Motor neuron (in vitro differentiated cells): ENCODE data around the gene CDH19. TPM values are rescaled to one million over a fixed set of nuclear protein-coding genes. Genes with fewer than 3 reads are reported as not detected.
A peak's percentile ranks its signal among the peaks of the same experiment; 100 is the strongest.

Source experiments
- ATAC-seq, 8 experiments: fragments of 200-7000 bp; cut with Tn5 transposase; replicated peaks in 6 of 8; 2 replicates each; pipeline ENCODE4 v1.8.0; 2021; ENCODE audit warnings: mild to moderate bottlenecking in 8 of 8, moderate library complexity in 8 of 8
- H3K27ac ChIP-seq, 2 donors: fragments of 250-450 bp; sonication (Bioruptor Pico); 2 replicates each; pipeline ENCODE4 v1.9.0; 2021; ENCODE audit warnings: antibody characterized with exemption in 2 of 2, mild to moderate bottlenecking in 2 of 2, moderate library complexity in 1 of 2
- H3K4me1 ChIP-seq, 2 donors: fragments of 250-450 bp; sonication (Bioruptor Pico); replicated peaks in 1 of 2; 2 replicates each; pipeline ENCODE4 v1.6.1; 2021; ENCODE audit warnings: antibody characterized with exemption in 2 of 2, mild to moderate bottlenecking in 2 of 2, moderate library complexity in 1 of 2
- H3K4me3 ChIP-seq, 5 donors: fragments of 250-450 bp; sonication (Bioruptor Pico); 2 replicates each; pipeline ENCODE4 v1.9.0; 2021; ENCODE audit warnings: antibody characterized with exemption in 5 of 5, mild to moderate bottlenecking in 5 of 5, moderate library complexity in 4 of 5
- WGBS, 10 experiments: fragments of 450-650 bp; shearing (Covaris generic); methylation state at CpG; one replicate each; pipeline ENCODE4 v1.0.0; 2022; 5-methylcytosine and 5-hydroxymethylcytosine counted together
- in situ Hi-C, 9 experiments: fragments of 400-800 bp; cut with MboI; loops; one replicate each; pipeline ENCODE4 v1.15.0; 2021; ENCODE audit warnings: low sequenced_read_pairs in 9 of 9, low pct_unique_long_range_greater_than_20kb in 2 of 9; ENCODE audit not compliant: unreplicated experiment in 9 of 9
- total RNA-seq, 8 experiments: library from RNA; unstranded; fragments of 300-600 nt; gene quantifications; 2 replicates each; pipeline versions ENCODE4 v1.2.3 to v1.2.4, GENCODE V29; 2022

The CDH19 gene
- total RNA-seq, 8 experiments from 2014 or later = 0.05 to 3.4 (median 0.07) TPM; not detected in 1

DNA sequence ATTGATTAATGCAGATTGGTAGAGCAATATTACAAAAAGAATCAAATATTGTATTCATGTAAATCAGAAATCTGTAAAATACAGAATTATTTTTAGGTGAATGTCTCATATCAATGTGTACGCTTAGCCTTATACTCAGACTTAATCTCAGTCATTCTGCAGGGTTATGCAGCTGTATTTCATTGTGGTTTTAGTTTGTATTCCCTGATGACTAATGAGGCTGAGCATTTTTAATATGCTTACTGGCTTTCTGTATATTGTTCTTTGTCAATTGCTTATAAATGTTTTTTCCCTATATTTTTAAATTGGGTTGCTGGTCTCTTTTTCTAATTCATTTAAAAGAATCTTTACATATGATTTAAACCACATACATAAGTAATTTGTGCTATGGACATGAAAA lies 50.1 kb downstream of the CDH19 start:
- Histone ChIP-seq H3K4me3 (no peak overlapping the region), H3K27ac (no peak overlapping the region), H3K4me1 (no peaks in the 10 kb centered on the region)
- 11 to 100% (median 83%) methylated on average over 1 of the region's 1 CpG; no CpG with 5 or more reads in 3 of the 10 experiments for WGBS, 10 experiments
- ATAC-seq = no peak
- in situ Hi-C loops = no loop called here

DNA sequence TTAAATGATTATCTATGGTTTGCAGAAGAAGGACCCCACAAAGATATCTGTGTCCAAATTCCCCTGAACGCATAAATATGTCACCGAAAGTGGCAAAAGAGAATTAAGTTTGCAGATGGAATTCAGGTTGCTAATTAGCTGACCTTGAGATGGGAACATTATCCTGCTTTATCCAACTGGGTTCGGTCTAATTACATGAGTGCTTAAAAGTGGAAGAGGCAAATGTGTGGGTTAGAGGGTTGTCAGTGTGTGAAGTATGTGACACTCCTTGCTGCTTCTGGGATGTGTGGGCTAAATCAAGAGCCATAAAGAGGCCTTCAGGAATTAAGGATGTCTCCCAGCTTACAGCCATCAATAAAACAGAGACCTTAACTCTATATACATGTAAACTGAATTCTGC lies 53.5 kb downstream of the CDH19 start:
- in situ Hi-C loops = no loop called here
- WGBS, 10 experiments = 11 to 100% (median 71%) methylated on average over 2 to 3 of the region's 3 CpGs; no CpG with 5 or more reads in 2 of the 10 experiments
- ATAC-seq = peak in 2 of 8 experiments; percentile 11 to 37
- H3K4me3 ChIP-seq = no peak overlapping the region
- H3K4me1 ChIP-seq = no peaks in the 10 kb centered on the region
- H3K27ac ChIP-seq = no peak overlapping the region

DNA sequence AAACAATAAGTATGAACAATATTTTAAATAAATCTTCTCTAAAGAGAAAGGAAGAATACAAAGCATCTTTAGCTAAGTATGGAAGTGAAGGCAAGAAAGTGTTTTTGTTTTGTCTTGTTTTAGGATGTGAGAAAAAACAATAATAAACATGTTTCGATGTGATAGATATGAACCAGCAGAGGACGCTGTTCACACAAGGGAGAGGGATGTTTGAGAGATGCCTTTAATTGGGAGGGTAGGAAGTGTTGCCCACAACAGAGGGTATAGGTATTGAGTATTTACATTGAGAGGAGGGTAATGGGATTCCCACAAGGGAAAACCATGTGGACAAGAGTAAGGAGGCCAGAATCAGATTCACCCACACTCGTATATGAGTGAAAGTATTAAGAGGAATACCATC lies 55.1 kb downstream of the CDH19 start:
- H3K4me3 ChIP-seq = no peak overlapping the region
- no peaks in the 10 kb centered on the region for H3K4me1 ChIP-seq
- WGBS, 10 experiments = 33 to 86% (median 50%) methylated on average over 1 to 3 of the region's 3 CpGs
- no peak for ATAC-seq
- H3K27ac ChIP-seq = no peak overlapping the region
- in situ Hi-C loops = no loop called here

DNA sequence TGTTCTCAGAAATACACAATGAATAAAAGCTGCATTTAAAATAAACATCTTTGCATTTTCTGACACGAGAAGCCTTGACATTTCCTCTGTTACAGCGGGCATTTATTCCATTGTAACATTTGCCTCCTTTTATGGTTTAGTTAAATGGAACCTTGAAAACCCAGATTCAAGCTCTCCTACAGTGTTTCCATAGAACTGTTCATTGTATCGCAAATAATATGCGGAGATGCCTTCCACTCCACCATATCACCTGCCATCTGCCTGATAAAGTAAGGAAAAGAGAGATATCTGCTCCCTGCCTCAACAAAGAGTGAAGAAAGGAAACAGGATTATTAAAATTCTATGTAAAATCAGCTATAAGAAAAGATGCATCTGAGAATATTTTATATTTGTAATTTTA lies 69.8 kb downstream of the CDH19 start:
- 10 to 57% (median 44%) methylated on average over 2 to 4 of the region's 4 CpGs for WGBS, 10 experiments
- Histone ChIP-seq H3K4me3 (no peak overlapping the region), H3K4me1 (no peaks in the 10 kb centered on the region), H3K27ac (no peak overlapping the region)
- ATAC-seq = peak in 1 of 8 experiments; percentile 26
- in situ Hi-C loops = no loop called here

DNA sequence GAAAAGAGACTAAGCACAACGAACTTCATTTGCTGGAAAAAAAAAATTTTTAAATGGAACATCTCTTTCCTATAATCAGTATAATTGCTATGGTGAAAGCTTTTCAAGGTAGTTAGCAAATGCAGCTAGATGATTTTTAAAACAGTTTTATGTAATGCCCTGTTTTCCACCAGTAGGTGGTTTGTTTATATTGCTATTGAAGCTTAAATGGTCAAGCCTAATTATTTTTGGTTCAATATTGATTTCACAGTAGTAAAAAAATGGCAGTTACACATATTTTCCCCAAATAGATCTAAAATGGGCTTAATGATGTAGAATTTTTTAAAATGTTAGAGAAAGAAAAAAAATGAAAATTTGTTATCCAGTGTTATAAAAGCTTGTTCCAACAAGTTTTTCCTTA lies 70.2 kb downstream of the CDH19 start:
- ATAC-seq = no peak
- no peaks in the 10 kb centered on the region for H3K4me1 ChIP-seq
- no peak overlapping the region for H3K27ac ChIP-seq
- 11 to 100% (median 72%) methylated on average over 1 of the region's 1 CpG; no CpG with 5 or more reads in 2 of the 10 experiments for WGBS, 10 experiments
- in situ Hi-C loops = no loop called here
- H3K4me3 ChIP-seq = no peak overlapping the region

DNA sequence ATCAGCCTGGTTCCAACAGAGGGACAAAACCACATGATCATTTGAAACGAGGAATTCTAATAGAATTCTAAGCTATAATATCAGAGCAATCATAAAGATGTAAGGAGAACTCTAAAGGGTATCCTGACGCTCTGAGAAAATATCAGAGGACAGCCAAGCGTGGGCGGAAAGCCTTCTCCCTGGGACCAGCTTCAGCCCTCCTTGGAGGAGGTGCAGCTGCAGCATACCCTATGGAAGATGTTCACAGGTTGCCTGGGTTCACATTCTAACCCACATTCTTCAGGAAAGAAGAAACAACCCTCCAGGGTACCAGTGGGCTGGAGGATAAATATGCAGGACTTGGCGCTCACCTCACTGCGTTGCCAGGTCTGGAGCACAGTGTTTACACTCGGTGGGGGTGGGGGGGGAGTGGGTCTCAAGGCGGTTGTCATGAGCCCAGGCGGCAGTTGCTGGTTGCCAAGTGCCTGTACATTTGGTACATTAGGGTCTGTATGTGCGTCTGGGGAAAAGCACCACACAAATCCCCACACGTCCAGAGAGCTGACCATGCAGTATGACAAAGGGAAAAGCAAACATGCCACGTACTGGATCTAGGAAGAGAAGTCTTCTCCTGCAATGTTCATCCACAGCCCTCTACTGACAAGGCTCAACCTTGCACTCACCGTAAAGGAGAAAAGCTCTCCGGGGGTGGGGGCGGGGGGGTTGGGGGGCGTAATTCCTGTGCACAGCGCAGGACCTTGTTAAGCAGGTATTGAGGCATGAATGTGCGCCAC lies 80.5 kb downstream of the CDH19 start:
- WGBS, 10 experiments = 0 to 100% (median 70%) methylated on average over 1 to 8 of the region's 18 CpGs
- in situ Hi-C loops = no loop called here
- ATAC-seq = peak in 1 of 8 experiments; percentile 45
- Histone ChIP-seq H3K27ac (no peak overlapping the region), H3K4me3 (no peak overlapping the region), H3K4me1 (no peaks in the 10 kb centered on the region)

DNA sequence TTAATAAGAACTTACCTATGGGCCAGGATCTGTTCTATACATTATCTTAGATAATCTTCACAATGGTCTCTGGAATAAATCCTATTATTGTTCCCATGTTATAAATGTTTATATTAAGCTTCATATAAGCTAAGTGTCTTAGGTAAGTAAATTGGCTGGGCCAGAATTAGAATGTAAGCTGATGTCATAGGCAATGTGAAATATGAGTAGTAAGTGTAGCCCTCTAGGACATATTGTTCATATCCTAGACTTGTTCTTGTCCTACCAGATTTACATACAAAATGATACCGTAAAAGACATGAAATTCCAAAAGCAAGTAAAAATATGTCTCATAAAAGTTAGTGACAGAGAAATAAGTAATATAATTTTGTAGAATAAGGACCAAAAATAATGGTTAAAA lies 89.9 kb downstream of the CDH19 start:
- H3K4me3 ChIP-seq = no peak overlapping the region
- no peaks in the 10 kb centered on the region for H3K4me1 ChIP-seq
- ATAC-seq = no peak
- no peak overlapping the region for H3K27ac ChIP-seq
- in situ Hi-C loops = no loop called here
- WGBS, 10 experiments = 7 to 100% (median 57%) methylated on average over 1 of the region's 1 CpG; no CpG with 5 or more reads in 1 of the 10 experiments

DNA sequence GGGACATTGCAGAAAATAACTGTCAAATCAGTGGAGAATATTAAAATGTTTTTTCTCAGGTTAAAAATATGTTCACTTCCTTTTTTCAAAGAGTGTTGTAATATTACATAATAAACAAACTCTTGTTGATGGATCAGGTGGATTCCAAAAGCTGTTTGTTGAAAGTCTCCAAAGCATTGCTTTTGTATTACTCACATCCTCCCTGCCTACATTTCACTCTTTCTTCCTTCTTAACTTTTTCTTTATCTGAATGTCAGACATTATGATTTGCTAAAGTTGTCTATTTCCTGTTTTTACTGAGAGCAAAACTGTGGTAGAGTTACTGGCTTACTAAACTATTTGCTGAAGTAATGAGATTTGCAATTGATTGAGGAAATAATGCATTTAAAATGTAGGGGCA lies 92.1 kb downstream of the CDH19 start:
- in situ Hi-C loops = no loop called here
- Histone ChIP-seq H3K27ac (no peak overlapping the region), H3K4me1 (no peaks in the 10 kb centered on the region), H3K4me3 (no peak overlapping the region)
- no peak for ATAC-seq

DNA sequence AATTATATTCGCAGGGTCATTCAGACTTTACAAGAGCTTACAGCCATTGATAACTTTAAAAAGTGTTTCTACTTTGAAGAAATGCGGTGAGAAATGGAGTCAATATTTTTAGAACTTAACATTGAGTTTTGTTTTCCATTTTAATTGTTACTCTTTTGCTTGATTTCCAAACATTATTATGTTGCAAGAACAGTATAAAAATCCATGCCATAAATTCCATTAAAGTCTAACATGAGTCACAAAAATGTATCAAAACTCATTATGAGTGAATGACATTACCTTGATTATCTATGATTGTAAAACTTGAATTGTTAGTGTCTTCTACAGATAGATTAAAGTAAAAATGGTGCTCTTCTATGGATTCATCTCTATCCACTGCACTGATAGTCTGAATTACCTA lies 92.6 kb downstream of the CDH19 start:
- ATAC-seq = no peak
- in situ Hi-C loops = no loop called here
- H3K4me3 ChIP-seq = no peak overlapping the region
- H3K4me1 ChIP-seq = no peaks in the 10 kb centered on the region
- no peak overlapping the region for H3K27ac ChIP-seq
- WGBS, 10 experiments = 0 to 100% (median 55%) methylated on average over 1 to 2 of the region's 2 CpGs; no CpG with 5 or more reads in 2 of the 10 experiments

DNA sequence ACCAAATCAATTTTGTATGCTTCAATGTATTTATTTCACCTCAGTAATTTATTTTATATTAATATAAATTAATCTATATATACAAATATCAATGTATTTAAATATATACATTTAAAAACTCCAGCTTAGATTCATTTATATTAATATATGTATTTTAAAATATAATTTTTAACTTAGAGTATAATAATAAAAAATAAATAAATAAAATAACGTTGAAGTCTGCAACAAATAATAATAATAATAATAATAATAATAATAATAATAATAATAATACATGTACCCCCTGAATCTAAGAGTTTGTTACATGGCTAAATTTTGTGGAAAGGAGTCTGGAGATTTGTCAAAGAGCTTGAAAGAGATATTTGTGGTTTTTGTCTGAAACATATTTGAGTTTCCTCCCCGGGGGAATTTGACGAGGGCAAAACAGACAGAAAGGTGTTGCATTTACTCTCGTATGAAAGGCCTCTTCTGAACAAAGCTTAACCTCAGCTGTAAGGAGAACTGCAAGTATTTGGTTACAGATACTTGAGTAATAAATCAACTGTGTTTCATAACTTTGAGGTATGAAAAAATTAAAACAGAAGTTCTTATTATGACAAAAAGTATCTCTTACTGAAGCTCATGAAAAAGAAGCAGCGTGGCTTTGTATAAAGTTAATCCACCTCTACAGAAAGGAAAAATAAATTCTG lies 93.4 kb downstream of the CDH19 start:
- WGBS, 10 experiments = 11 to 100% (median 88%) methylated on average over 4 to 5 of the region's 5 CpGs
- no peak overlapping the region for H3K27ac ChIP-seq
- in situ Hi-C loops = no loop called here
- H3K4me1 ChIP-seq = no peaks in the 10 kb centered on the region
- H3K4me3 ChIP-seq = no peak overlapping the region
- no peak for ATAC-seq

DNA sequence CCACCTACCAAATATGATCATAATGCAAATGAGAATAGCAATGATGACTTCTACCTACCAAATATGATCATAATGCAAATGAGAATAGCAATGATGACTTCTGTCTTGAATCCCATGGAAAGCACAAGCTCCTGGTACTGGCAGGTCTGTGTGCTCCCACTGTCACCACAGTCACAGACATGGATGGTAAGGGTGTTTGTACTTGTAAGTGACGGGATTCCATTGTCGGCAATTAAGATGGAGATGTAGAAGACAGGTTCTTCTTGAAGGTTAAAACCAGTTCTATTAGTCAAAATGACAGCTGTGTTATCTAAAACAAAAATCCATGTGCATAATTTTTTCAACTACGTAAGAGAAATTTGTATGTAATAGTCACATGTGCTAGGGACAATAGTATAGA lies 95.0 kb downstream of the CDH19 start:
- Histone ChIP-seq H3K4me3 (no peak overlapping the region), H3K27ac (no peak overlapping the region), H3K4me1 (no peaks in the 10 kb centered on the region)
- in situ Hi-C loops = no loop called here
- WGBS, 10 experiments = 9 to 100% (median 82%) methylated on average over 1 to 3 of the region's 3 CpGs; no CpG with 5 or more reads in 2 of the 10 experiments
- no peak for ATAC-seq

DNA sequence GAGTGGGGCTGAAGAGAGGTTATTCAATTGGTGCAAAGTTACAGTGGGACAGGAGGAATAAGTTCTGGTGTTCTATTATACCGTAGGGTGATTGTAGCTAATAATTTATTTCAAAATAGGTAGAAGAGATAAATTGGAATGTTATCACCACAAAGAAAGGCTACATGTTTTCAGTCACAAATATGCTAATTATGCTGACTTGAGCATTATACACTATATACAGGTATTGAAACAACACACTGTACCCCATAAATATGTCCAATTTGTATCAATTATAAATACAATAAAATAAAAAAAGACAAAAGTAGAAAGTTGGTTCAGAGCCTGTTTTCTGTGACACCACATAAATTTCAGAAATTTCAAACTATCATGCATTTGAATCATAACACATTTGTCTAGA lies 97.7 kb downstream of the CDH19 start:
- WGBS, 10 experiments = 0 to 100% (median 13%) methylated on average over 1 of the region's 1 CpG; no CpG with 5 or more reads in 1 of the 10 experiments
- no peak overlapping the region for H3K27ac ChIP-seq
- H3K4me3 ChIP-seq = no peak overlapping the region
- in situ Hi-C loops = no loop called here
- no peak for ATAC-seq
- no peaks in the 10 kb centered on the region for H3K4me1 ChIP-seq

DNA sequence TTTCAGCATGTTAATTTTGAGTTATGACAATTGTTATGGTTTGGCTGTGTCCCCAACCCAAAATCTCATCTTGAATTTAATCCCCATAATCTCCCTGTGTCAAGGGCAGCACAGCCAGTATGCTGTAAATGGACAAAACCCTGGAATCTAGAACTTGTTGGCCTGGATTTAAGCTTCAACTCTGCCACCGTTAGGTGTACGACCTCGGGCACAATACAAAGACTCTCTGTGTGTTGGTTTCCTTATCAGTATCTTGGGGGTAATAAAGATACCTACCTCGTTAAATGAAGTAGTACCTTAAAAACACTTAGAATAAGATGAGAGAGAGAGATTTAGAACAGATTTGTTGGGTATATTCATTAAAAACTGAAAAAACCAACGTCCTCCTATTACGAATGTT lies 106.5 kb downstream of the CDH19 start:
- H3K4me3 ChIP-seq = no peak overlapping the region
- in situ Hi-C loops = no loop called here
- no peaks in the 10 kb centered on the region for H3K4me1 ChIP-seq
- H3K27ac ChIP-seq = no peak overlapping the region
- WGBS, 10 experiments = 0 to 96% (median 94%) methylated on average over 2 to 6 of the region's 6 CpGs; no CpG with 5 or more reads in 1 of the 10 experiments
- ATAC-seq = no peak

DNA sequence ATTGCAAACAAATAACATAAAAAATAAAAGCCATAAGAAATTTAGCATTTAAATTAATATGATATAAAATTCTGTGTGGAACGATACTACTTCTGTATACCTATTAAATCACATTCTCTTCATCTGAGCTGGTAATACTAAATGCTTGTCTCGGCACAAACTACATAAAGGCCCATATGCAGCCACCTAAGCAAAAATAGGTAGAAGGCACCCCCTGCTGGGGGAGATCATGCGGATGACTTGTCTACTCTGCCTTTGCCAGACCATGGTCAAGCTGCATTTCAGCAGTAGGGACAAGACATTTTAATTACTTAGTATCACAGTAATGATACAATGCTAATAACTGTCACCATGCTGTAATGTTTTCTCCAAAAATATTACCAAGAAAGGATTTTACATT lies 108.0 kb downstream of the CDH19 start:
- in situ Hi-C loops = no loop called here
- 0 to 64% (median 44%) methylated on average over 1 to 3 of the region's 3 CpGs for WGBS, 10 experiments

More for the DNA sequence above, 108.0 kb downstream of the CDH19 start:
- no peaks in the 10 kb centered on the region for H3K4me1 ChIP-seq
- ATAC-seq = peak; percentile 17 to 100 (median 94)
- H3K4me3 ChIP-seq = no peak overlapping the region
- no peak overlapping the region for H3K27ac ChIP-seq
